ENCODE data around the gene MINPP1.
"Not testable (repeated sequence)": the region's sequence is repeated elsewhere in the genome, so short reads cannot be mapped to it uniquely, and the experiment has no call there.

The MINPP1 gene

DNA sequence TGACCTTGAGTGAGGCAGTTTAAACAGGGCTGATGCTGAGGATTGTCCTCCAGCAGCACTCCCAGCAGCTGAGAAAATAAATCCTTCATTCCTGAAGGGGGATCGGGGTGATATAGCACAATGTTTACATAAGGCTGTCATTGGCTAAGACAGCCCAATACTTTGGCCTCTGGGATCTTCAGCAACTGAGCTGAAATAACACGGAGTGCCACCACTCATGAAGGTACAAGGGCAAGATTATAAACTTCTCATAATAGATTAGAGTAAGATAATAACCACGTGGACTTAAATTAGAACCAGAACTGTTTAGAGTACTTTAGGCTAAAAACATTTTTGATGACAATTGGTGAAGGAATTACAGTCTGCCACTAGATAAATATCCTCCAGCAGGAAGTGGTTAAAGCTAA lies 85.0 kb downstream of the MINPP1 start:
- Histone ChIP-seq H2AFZ (ENCODE audit: low read length) (no peak overlapping the region), H3K9me2 (replicated peaks; ENCODE audit: insufficient read depth, low read length) (no peaks in the 10 kb centered on the region), H3K4me3 (ENCODE audit: low read length) (no peak overlapping the region), H3K4me2 (ENCODE audit: low read depth, low read length) (no peak overlapping the region), H3K9ac (ENCODE audit: low read length) (no peak overlapping the region), H3K36me3 (replicated peaks; ENCODE audit: insufficient read depth, low read length) (no peaks in the 10 kb centered on the region), H3K4me1 (ENCODE audit: low read length) (no peaks in the 10 kb centered on the region), H3F3A (ENCODE audit: insufficient read depth, low read length) (no peaks in the 10 kb centered on the region), H3K27ac (ENCODE audit: low read length) (no peak overlapping the region), H3K27me3 (replicated peaks; ENCODE audit: insufficient read depth, low read length) (no peaks in the 10 kb centered on the region), H3K9me3 (replicated peaks; ENCODE audit: insufficient read depth, low read length) (no peaks in the 10 kb centered on the region), H4K20me1 (ENCODE audit: insufficient read depth, low read length) (no peaks in the 10 kb centered on the region), H3K79me2 (ENCODE audit: low read length) (no peaks in the 10 kb centered on the region)
- no peak for DNase-seq
- TF ChIP-seq, protein P1, sequence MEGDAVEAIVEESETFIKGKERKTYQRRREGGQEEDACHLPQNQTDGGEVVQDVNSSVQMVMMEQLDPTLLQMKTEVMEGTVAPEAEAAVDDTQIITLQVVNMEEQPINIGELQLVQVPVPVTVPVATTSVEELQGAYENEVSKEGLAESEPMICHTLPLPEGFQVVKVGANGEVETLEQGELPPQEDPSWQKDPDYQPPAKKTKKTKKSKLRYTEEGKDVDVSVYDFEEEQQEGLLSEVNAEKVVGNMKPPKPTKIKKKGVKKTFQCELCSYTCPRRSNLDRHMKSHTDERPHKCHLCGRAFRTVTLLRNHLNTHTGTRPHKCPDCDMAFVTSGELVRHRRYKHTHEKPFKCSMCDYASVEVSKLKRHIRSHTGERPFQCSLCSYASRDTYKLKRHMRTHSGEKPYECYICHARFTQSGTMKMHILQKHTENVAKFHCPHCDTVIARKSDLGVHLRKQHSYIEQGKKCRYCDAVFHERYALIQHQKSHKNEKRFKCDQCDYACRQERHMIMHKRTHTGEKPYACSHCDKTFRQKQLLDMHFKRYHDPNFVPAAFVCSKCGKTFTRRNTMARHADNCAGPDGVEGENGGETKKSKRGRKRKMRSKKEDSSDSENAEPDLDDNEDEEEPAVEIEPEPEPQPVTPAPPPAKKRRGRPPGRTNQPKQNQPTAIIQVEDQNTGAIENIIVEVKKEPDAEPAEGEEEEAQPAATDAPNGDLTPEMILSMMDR (IDR thresholded peaks at IDR 0.05; ENCODE audit: low read length): no peak
- no peak for TF ChIP-seq EZH2phosphoT487 (IDR thresholded peaks at IDR 0.05; ENCODE audit: low read length)
- no peak for TF ChIP-seq EZH2 (optimal IDR thresholded peaks at IDR 0.05; ENCODE audit: low read depth, low read length)

DNA sequence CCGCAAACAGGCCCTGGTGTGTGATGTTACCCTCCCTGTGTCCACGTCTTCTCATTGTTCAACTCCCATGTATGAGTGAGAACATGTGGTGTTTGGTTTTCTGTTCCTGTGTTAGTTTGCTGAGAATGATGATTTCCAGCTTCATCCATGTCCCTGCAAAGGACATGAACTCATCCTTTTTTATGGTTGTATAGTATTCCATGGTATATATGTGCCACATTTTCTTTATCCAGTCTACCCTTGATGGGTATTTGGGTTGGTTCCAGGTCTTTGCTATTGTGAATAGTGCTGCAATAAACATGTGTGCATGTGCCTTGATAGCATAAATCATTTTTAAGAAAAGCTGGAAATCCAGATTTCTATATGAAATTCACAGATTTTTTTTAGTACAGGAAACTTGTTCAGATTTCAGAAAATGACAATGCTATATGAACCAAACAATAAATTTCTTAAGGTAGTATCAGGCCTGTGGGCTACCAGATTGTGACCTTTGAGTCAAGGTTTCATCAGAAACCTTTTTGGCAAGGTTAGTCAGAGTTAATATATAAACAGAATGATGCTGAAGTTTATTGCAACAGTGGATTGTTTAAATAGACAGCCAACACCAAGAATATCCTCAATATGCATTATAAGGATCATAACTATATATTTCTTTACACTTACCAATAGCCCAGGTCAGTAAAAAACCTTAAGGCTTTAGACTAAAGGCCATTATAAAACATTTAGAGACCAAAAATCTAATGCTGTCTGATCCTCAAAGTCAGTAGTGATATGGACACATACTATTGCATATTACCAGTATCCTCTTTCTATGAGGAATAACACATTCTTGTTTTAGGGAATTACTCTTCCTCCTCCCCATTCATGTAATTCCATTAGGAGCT lies 86.3 kb downstream of the MINPP1 start:
- H3K9me2 ChIP-seq (replicated peaks; ENCODE audit: insufficient read depth, low read length): no peaks in the 10 kb centered on the region
- H3K4me1 ChIP-seq (ENCODE audit: low read length): no peaks in the 10 kb centered on the region
- H3K9ac ChIP-seq (ENCODE audit: low read length): no peak overlapping the region
- no peaks in the 10 kb centered on the region for H3K9me3 ChIP-seq (replicated peaks; ENCODE audit: insufficient read depth, low read length)
- H3K79me2 ChIP-seq (ENCODE audit: low read length): no peaks in the 10 kb centered on the region
- H3F3A ChIP-seq (ENCODE audit: insufficient read depth, low read length): no peaks in the 10 kb centered on the region
- no peak overlapping the region for H3K4me3 ChIP-seq (ENCODE audit: low read length)
- H3K27me3 ChIP-seq (replicated peaks; ENCODE audit: insufficient read depth, low read length): no peaks in the 10 kb centered on the region
- no peak overlapping the region for H3K4me2 ChIP-seq (ENCODE audit: low read depth, low read length)
- no peaks in the 10 kb centered on the region for H4K20me1 ChIP-seq (ENCODE audit: insufficient read depth, low read length)
- no peak for DNase-seq
- TF ChIP-seq, protein P1 (IDR thresholded peaks at IDR 0.05; ENCODE audit: low read length): no peak
- TF ChIP-seq EZH2 (optimal IDR thresholded peaks at IDR 0.05; ENCODE audit: low read depth, low read length): no peak
- no peak for TF ChIP-seq EZH2phosphoT487 (IDR thresholded peaks at IDR 0.05; ENCODE audit: low read length)
- no peak overlapping the region for H2AFZ ChIP-seq (ENCODE audit: low read length)
- H3K27ac ChIP-seq (ENCODE audit: low read length): no peak overlapping the region
- no peaks in the 10 kb centered on the region for H3K36me3 ChIP-seq (replicated peaks; ENCODE audit: insufficient read depth, low read length)

DNA sequence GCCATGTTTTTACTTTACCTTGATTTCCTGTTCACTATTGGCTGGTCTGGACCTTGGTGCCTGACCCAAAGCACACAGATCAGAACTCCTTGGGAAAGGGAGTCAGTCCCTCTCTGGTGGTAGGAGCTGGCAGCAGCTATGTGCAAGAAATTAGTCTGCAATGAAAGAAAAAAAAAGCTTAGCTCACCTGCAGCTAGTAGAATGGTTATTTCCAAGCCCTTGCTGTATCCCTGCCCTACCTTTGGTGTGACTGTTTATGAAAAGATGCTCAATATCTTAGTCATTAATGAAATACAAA lies 86.8 kb downstream of the MINPP1 start:
- H3K9ac ChIP-seq (ENCODE audit: low read length): no peak overlapping the region
- H3K79me2 ChIP-seq (ENCODE audit: low read length): no peaks in the 10 kb centered on the region
- H3F3A ChIP-seq (ENCODE audit: insufficient read depth, low read length): no peaks in the 10 kb centered on the region
- H4K20me1 ChIP-seq (ENCODE audit: insufficient read depth, low read length): no peaks in the 10 kb centered on the region
- H3K9me3 ChIP-seq (replicated peaks; ENCODE audit: insufficient read depth, low read length): no peaks in the 10 kb centered on the region
- no peak overlapping the region for H3K4me3 ChIP-seq (ENCODE audit: low read length)
- TF ChIP-seq, protein P1 (IDR thresholded peaks at IDR 0.05; ENCODE audit: low read length): no peak
- no peak for TF ChIP-seq EZH2phosphoT487 (IDR thresholded peaks at IDR 0.05; ENCODE audit: low read length)
- no peak overlapping the region for H2AFZ ChIP-seq (ENCODE audit: low read length)
- no peaks in the 10 kb centered on the region for H3K9me2 ChIP-seq (replicated peaks; ENCODE audit: insufficient read depth, low read length)
- no peak overlapping the region for H3K27ac ChIP-seq (ENCODE audit: low read length)
- H3K36me3 ChIP-seq (replicated peaks; ENCODE audit: insufficient read depth, low read length): no peaks in the 10 kb centered on the region
- no peak overlapping the region for H3K4me2 ChIP-seq (ENCODE audit: low read depth, low read length)
- no peaks in the 10 kb centered on the region for H3K27me3 ChIP-seq (replicated peaks; ENCODE audit: insufficient read depth, low read length)
- DNase-seq: no peak
- no peaks in the 10 kb centered on the region for H3K4me1 ChIP-seq (ENCODE audit: low read length)

DNA sequence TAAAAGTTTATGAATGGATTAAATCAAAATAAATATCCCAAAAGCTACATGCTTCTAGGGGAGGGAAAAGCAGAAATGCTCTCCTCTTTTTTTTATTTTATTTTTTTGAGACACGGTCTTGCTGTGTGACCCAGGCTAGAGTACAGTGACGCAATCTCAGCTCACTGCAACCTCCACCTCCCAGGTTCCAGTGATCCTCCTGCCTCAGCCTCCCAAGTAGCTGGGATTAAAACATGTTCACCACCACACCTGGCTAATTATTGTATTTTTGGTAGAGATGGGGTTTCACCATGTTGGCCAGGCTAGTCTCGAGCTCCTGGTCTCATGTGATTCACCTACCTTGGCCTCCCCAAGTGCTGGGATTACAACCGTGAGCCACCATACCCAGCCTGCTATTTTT lies 88.2 kb downstream of the MINPP1 start:
- H3K27me3 ChIP-seq (replicated peaks; ENCODE audit: insufficient read depth, low read length); H3K79me2 ChIP-seq (ENCODE audit: low read length); H3K9me2 ChIP-seq (replicated peaks; ENCODE audit: insufficient read depth, low read length); H2AFZ ChIP-seq (ENCODE audit: low read length); H3K4me1 ChIP-seq (ENCODE audit: low read length); H3K9ac ChIP-seq (ENCODE audit: low read length); DNase-seq; H3F3A ChIP-seq (ENCODE audit: insufficient read depth, low read length); H3K36me3 ChIP-seq (replicated peaks; ENCODE audit: insufficient read depth, low read length); H4K20me1 ChIP-seq (ENCODE audit: insufficient read depth, low read length); H3K4me2 ChIP-seq (ENCODE audit: low read depth, low read length); H3K27ac ChIP-seq (ENCODE audit: low read length); H3K9me3 ChIP-seq (replicated peaks; ENCODE audit: insufficient read depth, low read length); H3K4me3 ChIP-seq (ENCODE audit: low read length): not testable (repeated sequence)

Measured in MM.1S (cell line).